ENCODE results near the gene EEPD1. TPM values are rescaled to one million over a fixed set of nuclear protein-coding genes. Genes with fewer than 3 reads are reported as not detected.

EEPD1 gene
- total RNA-seq, 1 experiment from 2014 or later = 48.0 TPM

- Histone ChIP-seq H3K27me3 (ENCODE audit: control insufficient read depth, insufficient read depth, low read length) (no peaks in the 10 kb centered on the region), H3K4me1 (ENCODE audit: control insufficient read depth, insufficient read depth, low read length) (peaks cover 46% of the 10 kb centered on the region), H3K9me3 (ENCODE audit: control insufficient read depth, insufficient read depth, low read depth, low read length) (no peaks in the 10 kb centered on the region), H3K4me3 (ENCODE audit: low read depth in 2 of 2, low read length in 2 of 2) (no peak overlapping the region), H3K36me3 (ENCODE audit: control insufficient read depth, insufficient read depth, low read length) (no peaks in the 10 kb centered on the region), H3K27ac (ENCODE audit: low read length) (no peak overlapping the region)
- in situ Hi-C loops (cut with HindIII; ENCODE audit: low pct_unique_long_range_greater_than_20kb, low sequenced_read_pairs) = no loop called here
- POLR2A ChIA-PET = no interaction called here
- TF ChIP-seq TCF7L2 (IDR thresholded peaks at IDR 0.05; ENCODE audit: low read depth, low read length) (no peak), POLR2AphosphoS5 (IDR thresholded peaks at IDR 0.05; ENCODE audit: low read depth, low read length) (no peak), SIN3A (IDR thresholded peaks at IDR 0.05; ENCODE audit: borderline replicate concordance, insufficient read depth, low read depth, low read length) (no peak)
- TF ChIP-seq, protein P1, sequence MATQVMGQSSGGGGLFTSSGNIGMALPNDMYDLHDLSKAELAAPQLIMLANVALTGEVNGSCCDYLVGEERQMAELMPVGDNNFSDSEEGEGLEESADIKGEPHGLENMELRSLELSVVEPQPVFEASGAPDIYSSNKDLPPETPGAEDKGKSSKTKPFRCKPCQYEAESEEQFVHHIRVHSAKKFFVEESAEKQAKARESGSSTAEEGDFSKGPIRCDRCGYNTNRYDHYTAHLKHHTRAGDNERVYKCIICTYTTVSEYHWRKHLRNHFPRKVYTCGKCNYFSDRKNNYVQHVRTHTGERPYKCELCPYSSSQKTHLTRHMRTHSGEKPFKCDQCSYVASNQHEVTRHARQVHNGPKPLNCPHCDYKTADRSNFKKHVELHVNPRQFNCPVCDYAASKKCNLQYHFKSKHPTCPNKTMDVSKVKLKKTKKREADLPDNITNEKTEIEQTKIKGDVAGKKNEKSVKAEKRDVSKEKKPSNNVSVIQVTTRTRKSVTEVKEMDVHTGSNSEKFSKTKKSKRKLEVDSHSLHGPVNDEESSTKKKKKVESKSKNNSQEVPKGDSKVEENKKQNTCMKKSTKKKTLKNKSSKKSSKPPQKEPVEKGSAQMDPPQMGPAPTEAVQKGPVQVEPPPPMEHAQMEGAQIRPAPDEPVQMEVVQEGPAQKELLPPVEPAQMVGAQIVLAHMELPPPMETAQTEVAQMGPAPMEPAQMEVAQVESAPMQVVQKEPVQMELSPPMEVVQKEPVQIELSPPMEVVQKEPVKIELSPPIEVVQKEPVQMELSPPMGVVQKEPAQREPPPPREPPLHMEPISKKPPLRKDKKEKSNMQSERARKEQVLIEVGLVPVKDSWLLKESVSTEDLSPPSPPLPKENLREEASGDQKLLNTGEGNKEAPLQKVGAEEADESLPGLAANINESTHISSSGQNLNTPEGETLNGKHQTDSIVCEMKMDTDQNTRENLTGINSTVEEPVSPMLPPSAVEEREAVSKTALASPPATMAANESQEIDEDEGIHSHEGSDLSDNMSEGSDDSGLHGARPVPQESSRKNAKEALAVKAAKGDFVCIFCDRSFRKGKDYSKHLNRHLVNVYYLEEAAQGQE (IDR thresholded peaks at IDR 0.05; ENCODE audit: insufficient read depth in 1 of 2, low read depth in 2 of 2, low read length in 1 of 2) = no peak
- TF ChIP-seq, protein P2, sequence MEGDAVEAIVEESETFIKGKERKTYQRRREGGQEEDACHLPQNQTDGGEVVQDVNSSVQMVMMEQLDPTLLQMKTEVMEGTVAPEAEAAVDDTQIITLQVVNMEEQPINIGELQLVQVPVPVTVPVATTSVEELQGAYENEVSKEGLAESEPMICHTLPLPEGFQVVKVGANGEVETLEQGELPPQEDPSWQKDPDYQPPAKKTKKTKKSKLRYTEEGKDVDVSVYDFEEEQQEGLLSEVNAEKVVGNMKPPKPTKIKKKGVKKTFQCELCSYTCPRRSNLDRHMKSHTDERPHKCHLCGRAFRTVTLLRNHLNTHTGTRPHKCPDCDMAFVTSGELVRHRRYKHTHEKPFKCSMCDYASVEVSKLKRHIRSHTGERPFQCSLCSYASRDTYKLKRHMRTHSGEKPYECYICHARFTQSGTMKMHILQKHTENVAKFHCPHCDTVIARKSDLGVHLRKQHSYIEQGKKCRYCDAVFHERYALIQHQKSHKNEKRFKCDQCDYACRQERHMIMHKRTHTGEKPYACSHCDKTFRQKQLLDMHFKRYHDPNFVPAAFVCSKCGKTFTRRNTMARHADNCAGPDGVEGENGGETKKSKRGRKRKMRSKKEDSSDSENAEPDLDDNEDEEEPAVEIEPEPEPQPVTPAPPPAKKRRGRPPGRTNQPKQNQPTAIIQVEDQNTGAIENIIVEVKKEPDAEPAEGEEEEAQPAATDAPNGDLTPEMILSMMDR (IDR thresholded peaks at IDR 0.05) = no peak
- BruUV-seq (replicated peaks) = no TSS peak
- intact Hi-C loops (cut with micrococcal nuclease; ENCODE audit: unreplicated experiment) = no loop called here
- CTCF ChIA-PET = no interaction called here
- ATAC-seq (no peak), DNase-seq (ENCODE audit: low read depth, low spot score) (no peak)
Observed at GRCh38 chr7:36188906-36189305, 35.9 kb downstream of the EEPD1 start.

DNA sequence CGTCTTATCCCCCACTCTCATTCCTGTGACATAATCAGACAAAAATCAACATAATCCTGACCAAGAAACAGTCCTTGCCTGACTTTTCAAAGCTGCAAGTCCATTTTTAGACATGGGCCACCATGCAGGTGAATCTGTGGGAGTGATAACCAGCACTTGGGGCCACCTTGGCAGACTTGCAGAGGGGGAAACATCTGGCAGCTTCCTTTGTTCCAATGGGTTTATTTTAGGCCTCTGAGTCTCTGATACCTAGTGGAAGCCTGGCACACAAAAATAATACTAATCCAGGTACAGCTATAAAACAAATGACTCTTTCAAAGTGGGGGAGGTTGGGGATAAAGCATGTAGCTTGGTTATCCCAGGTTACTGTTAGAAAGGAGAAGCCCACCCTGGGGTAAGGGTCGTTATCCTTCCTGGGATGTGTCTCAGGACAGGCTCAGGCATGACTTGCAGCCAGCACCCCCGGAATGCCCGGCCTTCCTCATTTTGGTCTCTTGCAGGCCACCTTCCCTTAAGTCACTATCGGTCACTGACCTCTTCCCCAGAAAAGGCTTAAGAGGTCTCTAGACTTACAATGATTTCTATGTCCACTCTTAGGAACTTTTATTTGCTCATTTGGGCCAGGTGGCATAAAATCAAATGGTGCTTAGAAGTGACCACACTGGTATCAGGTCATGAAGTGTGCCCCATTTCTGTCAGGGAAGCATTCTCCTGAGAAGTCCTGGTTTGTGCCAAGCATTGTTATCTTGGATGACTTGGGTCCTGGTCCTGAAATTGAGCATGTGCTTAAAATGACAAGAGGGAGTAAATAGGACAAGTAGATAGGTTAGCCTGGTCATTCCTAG is 37.6 kb downstream of the EEPD1 start:
- in situ Hi-C loops (cut with HindIII; ENCODE audit: low pct_unique_long_range_greater_than_20kb, low sequenced_read_pairs) (no loop called here), intact Hi-C loops (cut with micrococcal nuclease; ENCODE audit: unreplicated experiment) (no loop called here)
- H3K4me3 ChIP-seq (ENCODE audit: low read depth in 2 of 2, low read length in 2 of 2) = no peak overlapping the region
- TF ChIP-seq, protein P1 (IDR thresholded peaks at IDR 0.05; ENCODE audit: insufficient read depth in 1 of 2, low read depth in 2 of 2, low read length in 1 of 2) = no peak
- TF ChIP-seq POLR2AphosphoS5 (IDR thresholded peaks at IDR 0.05; ENCODE audit: low read depth, low read length) (no peak), TCF7L2 (IDR thresholded peaks at IDR 0.05; ENCODE audit: low read depth, low read length) (no peak), SIN3A (IDR thresholded peaks at IDR 0.05; ENCODE audit: borderline replicate concordance, insufficient read depth, low read depth, low read length) (no peak)
- TF ChIP-seq, protein P2 (IDR thresholded peaks at IDR 0.05) = no peak
- no TSS peak for BruUV-seq (replicated peaks)
- no peaks in the 10 kb centered on the region for H3K27me3 ChIP-seq (ENCODE audit: control insufficient read depth, insufficient read depth, low read length)
- DNase-seq (ENCODE audit: low read depth, low spot score) (no peak), ATAC-seq (no peak)
- no peaks in the 10 kb centered on the region for H3K9me3 ChIP-seq (ENCODE audit: control insufficient read depth, insufficient read depth, low read depth, low read length)
- POLR2A ChIA-PET = no interaction called here
- CTCF ChIA-PET = no interaction called here
- H3K4me1 ChIP-seq (ENCODE audit: control insufficient read depth, insufficient read depth, low read length) = peaks cover 46% of the 10 kb centered on the region
- peak overlapping the region; percentile 36; the same call in 1 of the 2 replicates for H3K27ac ChIP-seq (ENCODE audit: low read length)
- H3K36me3 ChIP-seq (ENCODE audit: control insufficient read depth, insufficient read depth, low read length) = no peaks in the 10 kb centered on the region

Measured in Panc1 (cell line).